ENCODE results near the gene DNAJC8. TPM values are rescaled to one million over a fixed set of nuclear protein-coding genes. Genes with fewer than 3 reads are reported as not detected.

The DNAJC8 gene
- total RNA-seq, 4 donors from 2014 or later: 24.3 to 90.9 (median 56.2) TPM

- TF ChIP-seq POLR2A (IDR thresholded peaks at IDR 0.05) (no peak), CTCF (IDR thresholded peaks at IDR 0.05) (no peak)
- no peak for DNase-seq
- Histone ChIP-seq H3K4me3 (no peak overlapping the region), H3K9me3 (no peaks in the 10 kb centered on the region), H3K27me3 (no peaks in the 10 kb centered on the region), H3K27ac (no peak overlapping the region), H3K4me1 (no peaks in the 10 kb centered on the region), H3K36me3 (no peaks in the 10 kb centered on the region)
- intact Hi-C loops (cut with DNase I; ENCODE audit: low total_unique reads): no loop called here
These were observed 58.9 kb downstream of the DNAJC8 start for GRCh38 chr1:28173980-28174297.

GRCh38 chr1:28173151-28173979 lies 59.5 kb downstream of the DNAJC8 start:
- no peaks in the 10 kb centered on the region for H3K4me1 ChIP-seq
- H3K27me3 ChIP-seq: no peaks in the 10 kb centered on the region
- H3K9me3 ChIP-seq: no peaks in the 10 kb centered on the region
- intact Hi-C loops (cut with DNase I; ENCODE audit: low total_unique reads): no loop called here
- TF ChIP-seq CTCF (IDR thresholded peaks at IDR 0.05) (no peak), POLR2A (IDR thresholded peaks at IDR 0.05) (no peak)
- DNase-seq: no peak
- no peak overlapping the region for H3K4me3 ChIP-seq
- H3K36me3 ChIP-seq: no peaks in the 10 kb centered on the region
- peak overlapping the region in 1 of 2 donors; percentile 45 for H3K27ac ChIP-seq

- Histone ChIP-seq H3K36me3 (no peaks in the 10 kb centered on the region), H3K4me3 (no peak overlapping the region), H3K27ac (peak overlapping the region; percentile 25 to 45), H3K27me3 (no peaks in the 10 kb centered on the region), H3K9me3 (no peaks in the 10 kb centered on the region), H3K4me1 (no peaks in the 10 kb centered on the region)
- intact Hi-C loops (cut with DNase I; ENCODE audit: low total_unique reads): no loop called here
- TF ChIP-seq POLR2A (IDR thresholded peaks at IDR 0.05) (no peak), CTCF (IDR thresholded peaks at IDR 0.05) (no peak)
- DNase-seq: no peak
These were observed 60.1 kb downstream of the DNAJC8 start for GRCh38 chr1:28172713-28173150.

GRCh38 chr1:28171246-28171645 lies 61.6 kb downstream of the DNAJC8 start:
- intact Hi-C loops (cut with DNase I; ENCODE audit: low total_unique reads): no loop called here
- TF ChIP-seq CTCF (IDR thresholded peaks at IDR 0.05) (no peak), POLR2A (IDR thresholded peaks at IDR 0.05) (no peak)
- no peak for DNase-seq
- Histone ChIP-seq H3K27me3 (no peaks in the 10 kb centered on the region), H3K9me3 (no peaks in the 10 kb centered on the region), H3K27ac (no peak overlapping the region), H3K4me3 (no peak overlapping the region), H3K36me3 (no peaks in the 10 kb centered on the region), H3K4me1 (no peaks in the 10 kb centered on the region)

GRCh38 chr1:28170001-28170596 lies 62.7 kb downstream of the DNAJC8 start:
- Histone ChIP-seq H3K9me3 (no peaks in the 10 kb centered on the region), H3K4me3 (no peak overlapping the region), H3K27me3 (no peaks in the 10 kb centered on the region), H3K4me1 (no peaks in the 10 kb centered on the region), H3K27ac (no peak overlapping the region), H3K36me3 (no peaks in the 10 kb centered on the region)
- no peak for TF ChIP-seq CTCF (IDR thresholded peaks at IDR 0.05)
- no peak for TF ChIP-seq POLR2A (IDR thresholded peaks at IDR 0.05)
- no peak for DNase-seq
- intact Hi-C loops (cut with DNase I; ENCODE audit: low total_unique reads): no loop called here

Measured in uterus (tissue), 4 donors.